GM18951 (cell line): ENCODE results near the gene ALDH3A2.

Experiments used
- POLR2A ChIP-seq: IDR thresholded peaks from 4 replicates; pipeline ENCODE4 v1.6.1; 2011; ENCODE audit warnings: mild to moderate bottlenecking; ENCODE audit not compliant: insufficient read length, insufficient read depth; ENCODE audit errors: extremely low read depth
- in situ Hi-C: fragments of 300-500 bp; cut with MboI; formaldehyde crosslinking; loops from one replicate; pipeline ENCODE4 v1.12.0; 2022; ENCODE audit warnings: low sequenced_read_pairs, mixed read lengths, inconsistent platforms; ENCODE audit not compliant: unreplicated experiment

The ALDH3A2 gene

DNA sequence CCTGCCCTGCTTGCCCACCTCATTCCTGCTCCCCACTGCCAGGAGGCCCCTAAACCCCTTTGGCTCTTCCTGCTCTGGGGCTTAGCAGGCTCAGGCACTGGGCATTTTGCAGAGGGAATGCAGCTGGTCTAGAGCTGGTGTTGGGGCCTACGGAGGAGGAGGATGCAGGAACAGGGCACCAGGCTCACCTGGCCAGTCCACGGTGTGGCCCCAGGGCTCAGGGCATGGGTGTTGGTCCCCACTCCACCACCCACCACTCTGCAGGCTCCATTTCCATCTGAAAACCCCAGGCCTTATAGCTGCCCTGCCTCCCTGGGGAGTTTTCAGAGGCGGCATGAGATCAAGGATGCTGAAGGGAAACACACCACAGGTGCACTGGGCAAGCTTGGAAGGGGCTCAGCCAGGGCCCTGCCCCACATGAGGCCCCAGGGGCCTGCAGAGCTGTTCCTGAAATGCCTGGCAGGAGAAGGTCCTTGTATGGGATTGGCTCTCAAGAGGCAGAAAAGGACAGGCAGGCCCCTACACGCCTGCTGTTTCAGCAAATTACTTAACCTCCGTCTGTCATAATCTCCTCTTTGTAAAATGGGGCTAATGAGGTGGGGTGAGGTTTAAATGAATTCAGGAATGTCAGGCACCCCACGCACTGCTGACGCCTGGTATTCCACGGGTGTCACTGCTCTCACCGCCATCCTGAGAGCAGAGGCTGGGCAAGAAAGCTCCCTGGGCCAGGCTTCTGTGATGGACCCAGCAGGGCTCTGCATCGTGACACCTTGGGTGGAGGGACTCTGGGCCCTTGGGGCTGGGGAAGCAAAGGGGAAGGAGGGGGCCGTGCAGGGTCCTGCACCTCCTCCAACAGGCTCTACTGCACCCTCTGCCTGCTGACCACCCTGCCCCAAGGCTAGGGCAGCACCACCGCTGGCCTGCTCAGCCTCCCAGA, 58.5 kb downstream of the ALDH3A2 start:
- in situ Hi-C loops, result no loop called here
- no peak for TF ChIP-seq POLR2A

- TF ChIP-seq POLR2A, result no peak
- in situ Hi-C loops, result no loop called here
Measured at GRCh38 chr17:19707728-19708221, 59.2 kb downstream of the ALDH3A2 start.

DNA sequence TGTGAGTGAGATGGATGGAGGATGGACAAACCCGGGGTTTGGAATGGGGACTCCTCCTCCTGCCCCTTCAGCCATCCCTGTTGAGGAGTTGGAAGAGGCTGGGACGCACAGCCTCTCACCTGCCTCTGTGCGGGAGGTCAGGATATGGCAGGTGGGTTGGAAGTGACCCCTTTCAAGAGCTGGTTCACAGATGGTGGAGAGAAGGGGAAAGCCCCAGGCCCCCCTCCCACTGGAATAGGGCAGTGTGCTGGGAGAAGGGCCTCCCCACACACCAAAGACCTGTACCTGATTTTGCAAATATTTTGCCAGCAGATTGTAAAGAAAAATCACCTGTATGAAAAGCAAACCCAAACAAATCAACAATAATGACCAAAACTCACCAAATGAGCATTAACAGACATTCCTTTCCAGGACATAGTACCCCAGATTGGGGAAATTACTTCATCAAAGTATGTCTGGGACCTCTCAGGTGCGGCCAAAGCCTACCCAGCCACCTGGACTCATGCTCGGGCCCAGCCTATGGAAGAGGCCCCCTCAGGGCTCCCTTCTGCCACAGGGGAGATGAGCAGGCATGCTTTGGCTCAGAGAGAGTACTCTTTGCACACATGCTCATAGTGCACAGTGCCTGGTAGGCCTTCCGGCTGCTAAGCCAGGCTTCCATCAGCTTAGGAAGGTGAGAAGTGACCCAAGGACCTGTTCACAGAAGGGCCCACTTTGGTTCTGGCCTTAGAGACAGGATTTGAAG, 60.1 kb downstream of the ALDH3A2 start:
- in situ Hi-C loops, result no loop called here
- no peak for TF ChIP-seq POLR2A

DNA sequence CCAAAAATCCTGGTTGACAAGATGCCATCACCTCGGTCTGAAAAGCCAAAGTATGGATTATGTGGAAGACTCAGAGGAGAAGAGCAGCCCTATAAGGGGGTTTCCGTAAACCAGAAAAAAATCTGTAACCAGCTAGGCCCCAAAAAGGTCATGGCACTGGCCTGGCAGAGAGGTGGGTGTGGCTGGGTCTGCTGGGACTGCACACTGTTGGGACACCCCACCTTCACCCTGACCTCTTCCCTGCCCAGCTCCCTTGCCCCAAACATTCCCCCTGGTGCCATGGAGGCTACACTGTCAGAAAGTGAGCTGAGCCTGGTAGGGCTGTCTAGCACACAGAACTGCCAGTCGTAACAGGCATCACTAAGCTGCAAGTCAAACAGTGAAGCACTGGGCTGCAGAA, 61.3 kb downstream of the ALDH3A2 start:
- in situ Hi-C loops, result no loop called here
- no peak for TF ChIP-seq POLR2A

- TF ChIP-seq POLR2A, result no peak
- in situ Hi-C loops, result no loop called here
Measured at GRCh38 chr17:19712436-19713004, 64.0 kb downstream of the ALDH3A2 start.

GRCh38 chr17:19713462-19713861, 64.9 kb downstream of the ALDH3A2 start:
- in situ Hi-C loops, result no loop called here
- no peak for TF ChIP-seq POLR2A

- in situ Hi-C loops, result no loop called here
- TF ChIP-seq POLR2A, result no peak
Measured at GRCh38 chr17:19713901-19714361, 65.4 kb downstream of the ALDH3A2 start.

DNA sequence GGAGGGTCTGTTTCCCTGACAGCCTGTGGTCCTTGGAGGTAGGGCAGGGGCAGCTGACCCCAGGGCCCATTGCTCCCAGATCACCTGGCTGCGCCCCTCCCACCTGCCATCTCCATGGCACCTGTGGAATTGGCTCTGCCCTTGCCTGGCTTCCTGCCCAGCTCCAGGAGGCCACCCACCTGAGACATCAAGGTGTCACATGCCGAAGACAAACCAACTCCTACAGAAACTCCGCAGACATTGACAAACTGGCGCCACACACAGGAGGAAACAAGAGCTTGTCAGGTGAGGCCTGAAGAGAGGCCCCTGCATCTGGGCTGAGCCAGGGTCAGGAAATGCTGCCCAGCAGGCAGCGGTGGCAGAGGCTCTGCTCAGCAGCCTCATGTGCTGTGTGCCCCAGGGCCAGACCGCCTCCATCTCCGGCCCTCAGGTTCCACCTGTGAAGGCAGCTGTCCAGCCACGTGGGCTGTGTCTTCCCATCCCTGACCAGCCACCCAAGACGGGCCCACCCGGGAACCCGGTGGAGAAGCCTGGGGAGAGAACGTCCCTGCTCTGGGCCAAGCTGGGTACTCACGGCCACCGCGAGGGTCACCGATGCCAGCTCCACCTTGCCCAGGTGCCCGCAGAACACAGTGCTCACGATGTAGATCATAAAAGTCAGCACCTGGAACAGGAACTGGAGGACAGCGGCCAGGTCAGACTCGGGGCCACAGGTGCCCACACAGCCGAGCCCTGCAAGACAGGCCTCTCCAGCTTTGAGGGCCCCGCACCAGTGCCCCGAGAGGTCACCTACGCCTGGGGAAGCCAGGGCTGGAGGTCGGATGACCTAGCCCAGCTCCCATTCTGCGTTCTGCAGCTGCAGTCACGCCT, 66.2 kb downstream of the ALDH3A2 start:
- TF ChIP-seq POLR2A, result no peak
- in situ Hi-C loops, result no loop called here

GRCh38 chr17:19716108-19717030, 67.8 kb downstream of the ALDH3A2 start, which contains the start of gene SLC47A2:
Gene SLC47A2 (minus strand): TSS chr17:19716584. CDS start chr17:19716555, 29 bp downstream.
- in situ Hi-C loops, result no loop called here
- no peak for TF ChIP-seq POLR2A

DNA sequence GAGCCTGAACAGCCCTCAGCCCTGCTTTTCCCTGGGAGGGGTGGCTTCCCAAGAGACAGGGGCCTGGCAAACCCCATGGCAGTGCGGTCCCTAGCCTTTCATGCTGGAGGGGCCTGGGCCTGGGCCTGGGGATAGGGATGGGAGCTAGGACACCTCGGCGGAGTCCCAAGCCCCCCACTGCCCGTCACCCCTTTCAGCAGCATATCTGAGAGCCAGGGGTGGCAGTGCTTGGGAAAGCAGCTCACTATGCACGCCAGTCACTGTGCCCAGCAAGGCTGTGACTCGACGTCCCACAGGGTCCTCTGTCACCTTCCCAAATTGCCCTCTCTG, 68.4 kb downstream of the ALDH3A2 start:
- no peak for TF ChIP-seq POLR2A
- in situ Hi-C loops, result no loop called here

DNA sequence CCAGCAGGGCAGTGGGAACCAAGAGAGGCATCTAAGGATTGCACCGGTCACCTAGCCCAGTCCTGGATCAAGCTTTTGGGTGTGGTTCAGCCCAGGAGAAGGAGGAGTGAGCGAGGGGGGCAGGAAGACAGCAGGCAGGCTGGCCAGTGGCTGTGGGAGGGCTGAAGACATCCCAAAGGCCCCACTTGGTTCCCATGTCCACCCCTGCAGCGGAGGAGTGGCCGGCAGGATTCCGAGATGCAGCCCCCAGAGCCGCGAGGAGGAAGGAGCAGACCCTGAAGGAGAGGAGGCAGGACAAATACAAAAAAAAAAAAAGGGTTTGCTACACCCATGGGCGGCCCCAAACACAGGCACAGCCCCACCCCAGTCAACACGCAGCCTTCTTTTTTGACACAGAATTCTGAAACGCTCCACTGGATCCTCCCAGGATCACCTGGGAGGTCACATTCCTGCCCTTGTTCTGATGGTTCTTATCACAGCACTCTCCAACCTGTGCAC, 68.9 kb downstream of the ALDH3A2 start:
- in situ Hi-C loops, result no loop called here
- TF ChIP-seq POLR2A, result no peak

- in situ Hi-C loops, result no loop called here
- no peak for TF ChIP-seq POLR2A
Measured at GRCh38 chr17:19718041-19718612, 69.6 kb downstream of the ALDH3A2 start.
